GM12873 (cell line): ENCODE data around the gene FMN2.

Experiments
- CTCF ChIP-seq: IDR thresholded peaks from 2 replicates; pipeline ENCODE4 v1.5.1; 2012; ENCODE audit warnings: low read depth, mild to moderate bottlenecking, moderate library complexity, low read length, control low read depth; ENCODE audit not compliant: insufficient read depth; ENCODE audit errors: missing control alignments

Gene FMN2

GRCh38 chr1:240516069-240516468, 424.4 kb downstream of the FMN2 start:
- no peak for TF ChIP-seq CTCF

GRCh38 chr1:240517891-240518290, 426.2 kb downstream of the FMN2 start:
- TF ChIP-seq CTCF: no peak

- no peak for TF ChIP-seq CTCF
Observed at GRCh38 chr1:240522122-240522822, 430.6 kb downstream of the FMN2 start.

- TF ChIP-seq CTCF: no peak
Observed at GRCh38 chr1:240524356-240525069, 432.8 kb downstream of the FMN2 start.
